Naive thymus-derived CD8-positive, alpha-beta T cell (primary cell): ENCODE results near the gene PLA2G1B. TPM values are rescaled to one million over a fixed set of nuclear protein-coding genes. Genes with fewer than 3 reads are reported as not detected.

Experiments
- ATAC-seq, 2 donors: fragments of 150-1000 bp; cut with Tn5 transposase in 1 of 2; sonication (Bioruptor Pico), chemical (Tn5 transposase) in 1 of 2; 1 replicate in 1 of 2; 2 replicates in 1 of 2; pipeline ENCODE4 v1.10.0; 2021; ENCODE audit warnings: mild to moderate bottlenecking in 2 of 2, moderate library complexity in 2 of 2
- POLR2A ChIA-PET: fragments of 350-600 bp; sonication (Branson Sonifier 250); formaldehyde crosslinking; loops from one replicate; lab custom pipeline; 2021; ENCODE audit warnings: antibody characterized with exemption; lab: Charles Lee
- DNase-seq, 10 donors: peaks; one replicate each; pipeline versions ENCODE4 v3.0.0 to v3.0.0-alpha.2; 2020 to 2022
- H3K27ac Mint-ChIP-seq, 10 donors: one replicate each; pipeline ENCODE4 v1.8.0; 2020 to 2022; ENCODE audit warnings: mild to moderate bottlenecking in 10 of 10, mixed read lengths in 10 of 10, moderate library complexity in 4 of 10, inconsistent platforms in 1 of 10
- H3K27me3 Mint-ChIP-seq, 5 donors: one replicate each; pipeline ENCODE4 v1.8.0; 2021 to 2022; ENCODE audit warnings: mixed read lengths in 5 of 5
- H3K36me3 Mint-ChIP-seq, 3 donors: one replicate each; pipeline ENCODE4 v1.8.0; 2020 to 2022; ENCODE audit warnings: mixed read lengths in 3 of 3, mild to moderate bottlenecking in 2 of 3, inconsistent platforms in 1 of 3
- H3K4me1 Mint-ChIP-seq, 4 donors: one replicate each; pipeline ENCODE4 v1.8.0; 2021 to 2022; ENCODE audit warnings: mixed read lengths in 4 of 4
- H3K4me3 Mint-ChIP-seq, 10 donors: one replicate each; pipeline ENCODE4 v1.8.0; 2020 to 2022; ENCODE audit warnings: mild to moderate bottlenecking in 10 of 10, mixed read lengths in 10 of 10, moderate library complexity in 6 of 10, inconsistent platforms in 1 of 10
- H3K9me3 Mint-ChIP-seq, 9 donors: one replicate each; pipeline ENCODE4 v1.8.0; 2020 to 2022; ENCODE audit warnings: mixed read lengths in 9 of 9, mild to moderate bottlenecking in 3 of 9, inconsistent platforms in 1 of 9, moderate library complexity in 1 of 9
- polyA plus RNA-seq, 3 donors: library from polyadenylated mRNA; unstranded; fragments of 300-500 nt; fragmentation: Illumina TruSeq; gene quantifications; one replicate each; pipeline ENCODE4 v1.2.3, GENCODE V29; 2021
- total RNA-seq, 8 experiments: library from RNA in 2 of 8; stranded (reverse) in 2 of 8; gene quantifications; one replicate each; pipeline ENCODE4 v1.2.3 and lab custom pipeline; 2021 to 2026

Gene PLA2G1B
- total and polyA plus RNA-seq, 5 experiments from 2014 or later: 0.40 to 0.77 (median 0.75) TPM; not detected in 2

DNA sequence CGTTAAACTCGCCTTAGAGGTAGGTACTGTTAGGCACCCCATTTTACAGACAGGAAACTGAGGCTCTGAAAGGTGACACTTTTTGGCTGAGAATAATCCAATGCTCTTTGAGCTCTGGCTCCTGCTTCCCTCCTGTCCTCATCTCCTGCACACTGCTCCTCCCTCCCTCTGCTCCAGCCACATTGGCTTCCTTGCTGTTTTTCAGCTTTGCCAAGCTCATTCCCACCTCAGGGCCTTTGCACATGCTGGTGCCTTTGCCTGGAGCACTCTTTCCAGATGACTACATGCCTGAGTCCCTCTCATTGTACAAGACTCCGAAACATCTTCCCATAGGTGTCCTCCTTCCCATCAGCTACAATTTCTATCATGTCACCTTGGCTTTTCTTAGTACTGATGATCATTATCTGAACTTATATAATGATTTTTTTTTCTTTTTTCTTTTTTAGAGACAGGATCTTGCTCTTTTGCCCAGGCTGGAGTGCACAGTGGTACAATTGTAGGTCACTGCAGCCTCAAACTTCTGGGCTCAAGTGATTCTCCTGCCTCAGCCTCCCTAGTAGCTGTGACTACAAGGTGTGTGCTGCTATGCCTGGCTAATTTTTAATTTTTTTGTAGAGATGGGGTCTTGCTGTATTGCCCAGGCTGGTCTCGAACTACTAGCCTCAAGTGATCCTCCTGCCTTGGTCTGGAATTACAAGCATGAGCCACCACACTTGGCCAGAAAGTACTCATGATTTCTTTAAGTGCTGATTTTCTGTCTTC lies 26.2 kb upstream of the PLA2G1B start:
- H3K4me1 Mint-ChIP-seq: peaks cover 0 to 3% (median 0%) of the 10 kb centered on the region in 4 donors
- no peak for ATAC-seq
- no peaks in the 10 kb centered on the region for H3K36me3 Mint-ChIP-seq
- H3K4me3 Mint-ChIP-seq: no peak overlapping the region
- POLR2A ChIA-PET: interaction anchor here (0.6 kb wide), 1 partner anchor 555 kb away, joined by 4 read pairs; no protein-coding TSS in a partner anchor
- no peak for DNase-seq
- no peaks in the 10 kb centered on the region for H3K9me3 Mint-ChIP-seq
- H3K27ac Mint-ChIP-seq: peak overlapping the region in 1 of 10 donors; percentile 52
- peaks cover 3 to 25% (median 15%) of the 10 kb centered on the region in 5 donors for H3K27me3 Mint-ChIP-seq

DNA sequence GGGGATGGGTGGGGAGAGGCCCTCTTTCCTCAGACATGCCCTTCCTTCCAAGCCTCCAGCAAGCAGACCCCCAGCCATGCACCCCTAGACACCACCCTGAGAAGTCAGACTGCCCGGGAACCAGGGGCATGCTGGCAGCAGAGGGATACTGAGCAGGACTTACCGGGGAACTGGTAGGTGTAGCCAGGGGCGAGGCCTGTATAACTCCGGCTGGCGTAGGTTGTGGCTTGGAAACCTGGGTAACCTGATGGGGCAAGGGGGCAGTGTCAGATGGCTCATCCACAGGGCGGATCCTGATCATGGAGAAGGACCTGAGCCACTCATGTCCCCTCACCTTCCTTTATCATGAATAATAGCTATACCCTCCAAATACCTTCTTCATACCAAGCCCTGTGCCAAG lies 25.6 kb upstream of the PLA2G1B start:
- H3K27me3 Mint-ChIP-seq: peaks cover 3 to 19% (median 13%) of the 10 kb centered on the region in 5 donors
- POLR2A ChIA-PET: no interaction called here
- H3K27ac Mint-ChIP-seq: no peak overlapping the region
- no peaks in the 10 kb centered on the region for H3K36me3 Mint-ChIP-seq
- H3K4me1 Mint-ChIP-seq: peaks cover 0 to 3% (median 0%) of the 10 kb centered on the region in 4 donors
- DNase-seq (no peak), ATAC-seq (no peak)
- no peak overlapping the region for H3K4me3 Mint-ChIP-seq
- H3K9me3 Mint-ChIP-seq: no peaks in the 10 kb centered on the region

DNA sequence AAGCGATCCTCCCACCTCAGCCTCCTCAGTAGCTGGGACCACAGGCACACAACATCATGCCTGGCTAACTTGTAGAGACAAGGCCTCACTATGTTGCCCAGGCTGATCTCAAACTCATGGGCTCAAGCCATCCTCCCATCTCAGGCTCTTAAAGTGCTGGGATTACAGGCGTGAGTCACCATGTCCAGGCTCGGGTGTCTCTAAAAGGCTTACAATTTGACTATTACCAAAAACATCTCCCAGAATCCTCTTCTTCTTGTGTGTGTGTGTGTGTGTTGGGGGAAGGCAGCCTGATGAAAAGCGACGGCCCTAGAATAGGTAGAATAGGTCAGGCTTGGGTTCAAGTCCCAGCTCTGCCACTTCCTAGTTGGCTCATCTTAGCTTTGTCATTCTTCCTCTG lies 24.5 kb upstream of the PLA2G1B start:
- Mint-ChIP-seq H3K9me3 (no peaks in the 10 kb centered on the region), H3K27me3 (peaks cover 0 to 11% (median 7%) of the 10 kb centered on the region in 5 donors), H3K27ac (no peak overlapping the region), H3K4me1 (no peaks in the 10 kb centered on the region), H3K36me3 (no peaks in the 10 kb centered on the region), H3K4me3 (no peak overlapping the region)
- POLR2A ChIA-PET: interaction anchor here (0.7 kb wide), 1 partner anchor 15 kb away, joined by 3 read pairs; no protein-coding TSS in a partner anchor
- ATAC-seq: no peak
- no peak for DNase-seq

DNA sequence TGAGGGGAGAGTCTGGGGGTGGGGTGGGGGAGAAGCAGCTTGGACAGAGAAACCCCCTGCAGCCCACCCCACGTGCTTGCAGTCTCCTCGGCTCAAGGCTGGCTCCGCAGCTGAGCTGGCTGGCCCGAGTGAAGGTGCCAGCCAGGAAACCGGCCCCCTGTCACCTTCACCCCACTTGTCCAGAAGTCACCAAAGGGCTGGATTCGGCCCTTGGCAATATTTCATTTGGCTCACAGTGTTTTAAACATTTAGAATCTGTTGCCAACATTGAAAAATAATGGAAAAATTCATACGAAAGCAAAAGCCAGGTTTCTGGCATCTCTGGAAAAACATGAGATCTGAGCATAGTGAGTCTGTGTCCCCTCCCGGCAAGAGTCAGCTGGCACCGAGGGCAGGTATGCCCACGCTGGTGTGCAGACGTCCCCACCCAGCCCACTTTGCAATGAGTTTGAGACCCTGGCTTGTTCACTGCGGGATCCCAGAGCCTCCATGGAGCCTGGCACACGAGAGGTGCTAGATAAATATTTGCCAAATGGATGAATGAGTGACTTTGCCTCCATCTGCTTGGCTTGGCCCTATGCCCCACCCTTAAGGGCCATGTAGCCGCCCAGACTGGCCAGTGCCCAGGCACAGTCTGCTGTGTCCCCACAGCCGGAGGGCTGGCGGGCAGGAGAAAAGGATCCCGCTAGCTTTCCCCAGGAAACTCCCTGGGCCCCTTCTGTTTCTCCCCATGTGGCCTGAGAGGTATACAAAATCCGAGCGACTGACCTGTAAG lies 23.2 kb upstream of the PLA2G1B start:
- no peak overlapping the region for H3K27ac Mint-ChIP-seq
- ATAC-seq (no peak), DNase-seq (no peak)
- H3K9me3 Mint-ChIP-seq: no peaks in the 10 kb centered on the region
- POLR2A ChIA-PET: no interaction called here
- H3K27me3 Mint-ChIP-seq: peaks cover 0 to 9% (median 3%) of the 10 kb centered on the region in 5 donors
- H3K36me3 Mint-ChIP-seq: no peaks in the 10 kb centered on the region
- H3K4me1 Mint-ChIP-seq: no peaks in the 10 kb centered on the region
- no peak overlapping the region for H3K4me3 Mint-ChIP-seq

DNA sequence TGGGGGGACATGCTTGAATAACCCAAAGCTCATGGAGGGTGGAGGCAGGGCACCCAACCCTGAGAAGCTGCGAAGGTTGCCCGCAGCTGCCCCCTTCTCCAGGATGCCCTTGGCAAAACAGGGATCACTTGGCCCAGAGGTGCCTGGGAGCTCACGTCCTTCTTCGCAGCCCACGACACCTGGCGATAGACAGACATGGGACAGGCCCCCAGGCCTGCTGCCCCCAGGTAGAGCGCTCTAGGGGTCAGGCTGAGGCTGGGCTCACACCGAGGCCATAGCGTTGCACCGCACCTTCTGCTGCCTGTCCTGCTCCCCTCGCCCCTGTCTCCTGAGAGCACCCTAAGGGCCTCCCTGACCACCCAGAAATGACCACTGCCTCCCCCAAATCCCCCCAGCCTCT lies 20.2 kb upstream of the PLA2G1B start:
- H3K9me3 Mint-ChIP-seq: no peaks in the 10 kb centered on the region
- H3K27ac Mint-ChIP-seq: no peak overlapping the region
- H3K4me3 Mint-ChIP-seq: no peak overlapping the region
- H3K36me3 Mint-ChIP-seq: no peaks in the 10 kb centered on the region
- DNase-seq (no peak), ATAC-seq (no peak)
- peaks cover 0 to 4% (median 0%) of the 10 kb centered on the region in 5 donors for H3K27me3 Mint-ChIP-seq
- POLR2A ChIA-PET: no interaction called here
- H3K4me1 Mint-ChIP-seq: no peaks in the 10 kb centered on the region

DNA sequence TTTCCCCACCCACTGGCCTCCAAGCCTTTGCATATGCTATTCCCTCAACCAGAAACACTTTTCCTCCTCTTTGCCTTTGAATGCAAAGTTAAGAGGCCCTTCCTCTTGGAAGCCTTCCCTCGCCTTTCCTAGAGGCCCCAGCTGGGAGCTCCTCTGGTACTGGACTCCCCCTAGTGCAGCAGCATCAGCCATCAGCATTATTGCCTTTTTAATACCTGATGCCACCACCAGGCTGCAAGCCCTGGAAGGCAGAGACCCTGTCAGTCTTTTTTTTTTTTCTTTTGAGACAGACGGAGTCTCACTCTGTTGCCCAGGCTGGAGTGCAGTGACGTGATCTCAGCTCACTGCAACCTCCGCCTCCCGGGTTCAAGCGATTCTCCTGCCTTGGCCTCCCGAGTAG lies 19.1 kb upstream of the PLA2G1B start:
- Mint-ChIP-seq H3K36me3 (no peaks in the 10 kb centered on the region), H3K27ac (no peak overlapping the region), H3K4me3 (no peak overlapping the region), H3K4me1 (no peaks in the 10 kb centered on the region), H3K27me3 (peaks cover 0 to 3% (median 0%) of the 10 kb centered on the region in 5 donors), H3K9me3 (no peaks in the 10 kb centered on the region)
- DNase-seq (no peak), ATAC-seq (no peak)
- POLR2A ChIA-PET: no interaction called here

DNA sequence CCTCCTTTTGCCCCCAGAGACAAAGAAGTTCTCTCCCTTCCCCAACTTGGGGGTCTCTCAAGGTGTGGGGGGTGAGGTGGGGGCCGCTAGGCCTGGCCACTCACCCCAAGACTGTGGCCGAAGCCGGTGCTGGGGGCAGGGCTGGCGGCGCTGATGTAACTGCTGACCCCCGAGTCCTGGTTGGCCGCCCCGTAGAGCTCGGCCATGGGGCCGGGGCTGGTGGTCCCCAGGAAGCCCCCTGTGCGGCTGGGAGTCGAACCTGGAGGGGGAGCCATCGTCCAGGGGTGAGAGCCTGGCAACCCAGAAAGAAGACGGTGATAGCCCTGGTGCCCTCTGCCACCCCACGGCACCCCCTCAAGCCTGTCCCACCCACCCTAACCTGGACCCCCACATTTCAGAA lies 18.5 kb upstream of the PLA2G1B start:
- POLR2A ChIA-PET: no interaction called here
- Mint-ChIP-seq H3K4me1 (no peaks in the 10 kb centered on the region), H3K36me3 (no peaks in the 10 kb centered on the region), H3K9me3 (no peaks in the 10 kb centered on the region), H3K27me3 (peaks cover 0 to 2% (median 0%) of the 10 kb centered on the region in 5 donors), H3K4me3 (no peak overlapping the region), H3K27ac (no peak overlapping the region)
- DNase-seq (no peak), ATAC-seq (no peak)

DNA sequence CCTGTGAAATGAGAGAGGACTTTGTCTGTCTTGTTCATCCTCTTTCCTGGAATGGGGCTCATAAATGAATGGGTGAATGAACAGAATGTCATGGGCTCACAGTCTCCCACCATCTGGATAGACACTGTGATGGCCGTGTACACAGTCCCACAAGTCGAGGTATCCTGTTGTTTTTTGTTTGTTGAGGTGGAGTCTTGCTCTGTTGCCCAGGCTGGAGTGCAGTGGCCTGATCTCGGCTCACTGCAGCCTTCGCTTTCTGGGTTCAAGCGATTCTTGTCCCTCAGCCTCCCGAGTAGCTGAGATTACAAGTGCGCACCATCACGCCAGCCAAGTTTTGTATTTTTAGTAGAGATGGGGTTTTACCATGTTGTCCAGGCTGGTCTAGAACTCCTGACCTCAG lies 16.1 kb upstream of the PLA2G1B start:
- H3K9me3 Mint-ChIP-seq: peaks cover 0 to 4% (median under 1%) of the 10 kb centered on the region in 9 donors
- no peak overlapping the region for H3K27ac Mint-ChIP-seq
- H3K36me3 Mint-ChIP-seq: peaks cover 0 to 2% (median 0%) of the 10 kb centered on the region in 3 donors
- H3K4me3 Mint-ChIP-seq: no peak overlapping the region
- no peak for DNase-seq
- peaks cover 0 to 2% (median 0%) of the 10 kb centered on the region in 5 donors for H3K27me3 Mint-ChIP-seq
- no peak for ATAC-seq
- H3K4me1 Mint-ChIP-seq: no peaks in the 10 kb centered on the region
- POLR2A ChIA-PET: no interaction called here

DNA sequence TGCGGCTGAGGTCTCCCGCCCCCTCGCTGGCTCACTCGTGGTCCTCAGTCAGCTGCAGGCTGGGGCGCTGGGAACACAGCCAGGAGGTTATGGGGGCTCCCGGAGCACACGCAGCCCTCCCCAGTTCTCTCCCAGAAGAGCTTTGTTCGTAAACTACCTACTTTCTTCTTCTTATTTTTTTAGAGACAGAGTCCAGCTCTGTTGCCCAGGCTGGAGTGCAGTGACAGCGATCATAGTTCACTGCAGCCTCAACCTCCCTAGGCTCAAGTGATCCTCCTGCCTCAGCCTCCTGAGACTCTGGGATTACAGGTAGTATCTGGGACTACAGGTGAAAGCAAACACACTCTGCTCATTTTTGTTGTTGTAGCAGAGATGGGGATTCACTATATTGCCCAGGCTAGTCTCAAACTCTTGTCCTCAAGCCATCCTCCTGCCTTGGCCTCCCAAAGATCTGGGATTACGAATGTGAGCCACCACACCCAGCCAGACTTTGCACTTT lies 15.5 kb upstream of the PLA2G1B start:
- DNase-seq (no peak), ATAC-seq (no peak)
- POLR2A ChIA-PET: interaction anchor here (0.7 kb wide), 1 partner anchor 17 kb away, joined by 3 read pairs; no protein-coding TSS in a partner anchor
- Mint-ChIP-seq H3K36me3 (peaks cover 0 to 6% (median 1%) of the 10 kb centered on the region in 3 donors), H3K4me1 (no peaks in the 10 kb centered on the region), H3K27me3 (peaks cover 0 to 2% (median 0%) of the 10 kb centered on the region in 5 donors), H3K9me3 (peaks cover under 1 to 10% (median 3%) of the 10 kb centered on the region in 9 donors), H3K4me3 (no peak overlapping the region), H3K27ac (peak overlapping the region in 1 of 10 donors; percentile 69)

DNA sequence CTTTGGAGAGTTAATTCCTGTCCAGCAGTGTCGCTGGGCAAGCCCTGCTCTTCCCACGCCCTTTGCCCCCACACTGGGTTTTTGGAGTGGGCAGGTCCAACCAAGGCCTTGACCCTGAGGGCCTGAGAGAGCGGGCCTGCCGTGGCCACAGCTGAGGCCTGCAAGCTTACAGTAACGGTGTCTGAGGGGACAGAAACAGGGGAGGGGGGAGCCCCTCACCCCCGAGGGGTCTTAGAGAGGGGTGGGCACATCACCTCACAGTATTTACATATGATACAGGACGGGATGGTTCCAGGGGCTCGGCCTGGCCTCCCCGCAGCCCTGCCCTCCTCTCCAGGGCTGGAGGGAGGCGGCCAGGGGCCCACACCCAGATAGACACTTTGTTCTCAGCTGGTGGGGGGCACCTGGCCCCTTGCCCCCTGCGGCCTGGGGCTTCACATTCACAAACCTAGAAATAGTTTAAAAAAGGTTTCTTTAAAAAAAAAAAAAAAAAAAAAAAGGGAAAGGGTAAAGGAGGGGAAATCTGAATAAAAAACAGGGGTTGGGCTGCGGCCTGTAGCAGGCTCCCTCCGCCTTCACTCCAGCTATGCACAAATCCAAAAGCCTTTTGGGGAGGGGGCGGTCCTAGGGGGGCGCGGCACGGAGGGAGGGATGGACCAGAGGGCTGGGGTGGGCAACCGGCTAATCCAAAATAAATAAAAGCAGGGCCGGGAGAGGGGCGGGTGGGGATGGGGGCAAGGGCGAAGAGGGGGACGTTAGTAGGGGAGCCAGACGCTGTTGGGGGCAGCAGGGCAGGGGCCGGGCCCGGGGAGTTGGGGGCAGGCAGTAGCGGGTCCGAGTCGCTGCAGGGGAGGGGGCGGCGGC lies 14.8 kb upstream of the PLA2G1B start:
- H3K4me1 Mint-ChIP-seq: no peaks in the 10 kb centered on the region
- ATAC-seq: no peak
- no peak overlapping the region for H3K27ac Mint-ChIP-seq
- no peak overlapping the region for H3K4me3 Mint-ChIP-seq
- H3K27me3 Mint-ChIP-seq: peaks cover 0 to 4% (median 0%) of the 10 kb centered on the region in 5 donors
- DNase-seq: no peak
- H3K9me3 Mint-ChIP-seq: peaks cover 7 to 17% (median 10%) of the 10 kb centered on the region in 9 donors
- POLR2A ChIA-PET: interaction anchor here (0.7 kb wide), 2 partner anchors 16 to 19 kb away, joined by 3 read pairs; no protein-coding TSS in a partner anchor
- peaks cover 0 to 12% (median 5%) of the 10 kb centered on the region in 3 donors for H3K36me3 Mint-ChIP-seq

DNA sequence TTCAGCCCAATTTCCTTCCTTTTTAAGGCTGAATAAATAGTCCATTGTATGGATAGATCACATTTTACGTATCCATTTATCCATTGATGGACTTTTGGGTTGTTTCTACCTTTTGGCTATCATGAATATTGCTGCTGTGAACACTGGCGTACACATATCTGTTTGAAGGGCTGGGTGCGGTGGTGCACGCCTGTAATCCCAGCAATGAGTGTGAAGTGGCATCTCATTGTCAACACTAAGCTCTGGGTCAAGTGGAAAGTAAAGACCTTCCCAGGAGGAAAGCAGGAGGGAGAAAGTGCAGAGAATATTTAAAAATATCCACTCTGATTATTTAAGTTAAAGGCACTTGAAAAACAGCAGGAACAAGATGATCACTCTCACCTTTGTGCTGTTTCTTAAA lies 11.7 kb upstream of the PLA2G1B start:
- peaks cover 2 to 14% (median 8%) of the 10 kb centered on the region in 3 donors for H3K36me3 Mint-ChIP-seq
- H3K4me1 Mint-ChIP-seq: peaks cover 0 to 5% (median 0%) of the 10 kb centered on the region in 4 donors
- H3K9me3 Mint-ChIP-seq: peaks cover 7 to 32% (median 18%) of the 10 kb centered on the region in 9 donors
- H3K27ac Mint-ChIP-seq: no peak overlapping the region
- ATAC-seq (no peak), DNase-seq (no peak)
- no peak overlapping the region for H3K4me3 Mint-ChIP-seq
- peaks cover 0 to 5% (median 4%) of the 10 kb centered on the region in 5 donors for H3K27me3 Mint-ChIP-seq
- POLR2A ChIA-PET: interaction anchor here (0.6 kb wide), 1 partner anchor 605 kb away, joined by 3 read pairs; no protein-coding TSS in a partner anchor

DNA sequence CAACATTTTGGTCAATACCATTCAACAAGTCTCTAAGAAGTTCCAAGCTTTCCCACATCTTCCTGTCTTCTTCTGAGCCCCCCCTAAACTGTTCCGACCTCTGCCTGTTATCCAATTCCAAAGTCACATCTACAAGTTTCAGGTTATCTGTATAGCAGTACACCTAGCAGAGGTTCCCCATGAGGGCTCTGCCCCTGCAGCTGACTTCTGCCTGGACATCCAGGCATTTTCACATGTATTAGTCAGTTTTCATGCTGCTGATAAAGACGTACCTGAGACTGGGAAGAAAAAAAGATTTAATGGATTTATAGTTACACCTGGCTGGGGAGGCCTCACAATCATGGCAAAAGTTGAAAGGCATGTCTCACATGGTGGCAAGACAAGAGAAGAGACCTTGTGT lies 10.2 kb upstream of the PLA2G1B start:
- ATAC-seq (no peak), DNase-seq (no peak)
- POLR2A ChIA-PET: no interaction called here
- Mint-ChIP-seq H3K9me3 (peaks cover 7 to 32% (median 18%) of the 10 kb centered on the region in 9 donors), H3K4me3 (no peak overlapping the region), H3K36me3 (peaks cover 2 to 14% (median 8%) of the 10 kb centered on the region in 3 donors), H3K27me3 (peaks cover 0 to 5% (median 4%) of the 10 kb centered on the region in 5 donors), H3K4me1 (peaks cover 0 to 5% (median 0%) of the 10 kb centered on the region in 4 donors), H3K27ac (no peak overlapping the region)
